HG03280 (cell line): Measurements from ENCODE around the gene IQGAP2.
"Not testable (repeated sequence)": the region's sequence is repeated elsewhere in the genome, so short reads cannot be mapped to it uniquely, and the experiment has no call there.

Source experiments
- ATAC-seq: cut with Tn5 transposase; IDR thresholded peaks from one replicate; pipeline ENCODE4 v1.9.1; 2021; ENCODE audit warnings: mild to moderate bottlenecking, moderate library complexity; ENCODE audit not compliant: unreplicated experiment

IQGAP2 gene

GRCh38 chr5:76499507-76500161, 96.5 kb downstream of the IQGAP2 start:
- ATAC-seq = no peak

GRCh38 chr5:76500633-76501393, 97.7 kb downstream of the IQGAP2 start:
- ATAC-seq = no peak

GRCh38 chr5:76503929-76504328, 100.8 kb downstream of the IQGAP2 start:
- ATAC-seq = no peak

- ATAC-seq = no peak
Observed at GRCh38 chr5:76504901-76505564, 101.9 kb downstream of the IQGAP2 start.

GRCh38 chr5:76513476-76513875, 110.4 kb downstream of the IQGAP2 start:
- no peak for ATAC-seq

- no peak for ATAC-seq
Observed at GRCh38 chr5:76514292-76514691, 111.2 kb downstream of the IQGAP2 start.

GRCh38 chr5:76514713-76515112, 111.6 kb downstream of the IQGAP2 start:
- ATAC-seq = no peak

- no peak for ATAC-seq
Observed at GRCh38 chr5:76517334-76517733, 114.2 kb downstream of the IQGAP2 start.

- ATAC-seq = not testable (repeated sequence)
Observed at GRCh38 chr5:76518246-76518645, 115.2 kb downstream of the IQGAP2 start.

- peak; percentile 75 for ATAC-seq
Observed at GRCh38 chr5:76521240-76521758, 118.2 kb downstream of the IQGAP2 start.

GRCh38 chr5:76522103-76522935, 119.2 kb downstream of the IQGAP2 start:
- ATAC-seq = no peak

- no peak for ATAC-seq
Observed at GRCh38 chr5:76524101-76524835, 121.2 kb downstream of the IQGAP2 start.

- no peak for ATAC-seq
Observed at GRCh38 chr5:76524868-76525267, 121.8 kb downstream of the IQGAP2 start.

GRCh38 chr5:76525956-76526355, 122.9 kb downstream of the IQGAP2 start:
- no peak for ATAC-seq

- no peak for ATAC-seq
Observed at GRCh38 chr5:76526950-76527583, 124.0 kb downstream of the IQGAP2 start.

GRCh38 chr5:76527685-76528161, 124.6 kb downstream of the IQGAP2 start:
- ATAC-seq = no peak

- ATAC-seq = no peak
Observed at GRCh38 chr5:76528547-76529331, 125.7 kb downstream of the IQGAP2 start.

GRCh38 chr5:76529464-76530344, 126.6 kb downstream of the IQGAP2 start:
- no peak for ATAC-seq
